GM23338 (cell line): Measurements from ENCODE around the gene NACA2. TPM values are rescaled to one million over a fixed set of nuclear protein-coding genes. Genes with fewer than 3 reads are reported as not detected.

Source experiments
- ATAC-seq: fragments of 200-7000 bp; cut with Tn5 transposase; 3 replicates; pipeline ENCODE4 v1.9.1; 2020
- DNase-seq: peaks from one replicate; pipeline ENCODE4 v3.0.0-alpha.2; 2015; ENCODE audit warnings: low spot score
- H2AFZ ChIP-seq: fragments of 200-600 bp; sonication (generic); 2 replicates; pipeline ENCODE4 v1.8.0; 2016; ENCODE audit warnings: antibody characterized with exemption, mild to moderate bottlenecking, moderate library complexity
- H3F3A ChIP-seq: fragments of 200-600 bp; sonication (generic); replicated peaks from 2 replicates; pipeline ENCODE4 v1.8.0; 2017; ENCODE audit warnings: antibody characterized with exemption, mixed run types, low read depth
- H3K27ac ChIP-seq: fragments of 200-600 bp; sonication (generic); 2 replicates; pipeline ENCODE4 v1.6.1; 2016; ENCODE audit warnings: low read depth
- H3K27me3 ChIP-seq: fragments of 200-600 bp; sonication (generic); 2 replicates; pipeline ENCODE4 v1.8.0; 2016; ENCODE audit warnings: mild to moderate bottlenecking, mixed run types, moderate library complexity; ENCODE audit not compliant: insufficient read depth
- H3K36me3 ChIP-seq: fragments of 200-600 bp; sonication (generic); 2 replicates; pipeline ENCODE4 v1.8.0; 2016; ENCODE audit warnings: mild to moderate bottlenecking; ENCODE audit not compliant: insufficient read depth
- H3K4me1 ChIP-seq: fragments of 200-600 bp; sonication (generic); 2 replicates; pipeline ENCODE4 v1.8.0; 2016; ENCODE audit warnings: mild to moderate bottlenecking, moderate library complexity; ENCODE audit not compliant: insufficient read depth
- H3K4me2 ChIP-seq: fragments of 200-600 bp; sonication (generic); 2 replicates; pipeline ENCODE4 v1.7.1; 2017; ENCODE audit warnings: mixed run types
- H3K4me3 ChIP-seq: fragments of 200-600 bp; sonication (generic); 2 replicates; pipeline ENCODE4 v1.6.1; 2016; ENCODE audit warnings: mixed run types
- H3K79me2 ChIP-seq: fragments of 200-600 bp; sonication (generic); replicated peaks from 2 replicates; pipeline ENCODE4 v1.8.0; 2017; ENCODE audit warnings: mild to moderate bottlenecking; ENCODE audit not compliant: insufficient read depth
- H3K9me2 ChIP-seq: fragments of 200-600 bp; sonication (generic); 2 replicates; pipeline ENCODE4 v1.8.0; 2017; ENCODE audit not compliant: insufficient read depth
- H4K20me1 ChIP-seq: fragments of 200-600 bp; sonication (generic); replicated peaks from 2 replicates; pipeline ENCODE4 v1.8.0; 2017; ENCODE audit warnings: mild to moderate bottlenecking; ENCODE audit not compliant: insufficient read depth
- H3K27ac Mint-ChIP-seq: 2 replicates; pipeline ENCODE4 v1.8.0; 2020; ENCODE audit warnings: inconsistent platforms, mild to moderate bottlenecking, moderate library complexity, mixed read lengths
- H3K27me3 Mint-ChIP-seq: 3 replicates; pipeline ENCODE4 v1.8.0; 2022; ENCODE audit warnings: low read depth, mild to moderate bottlenecking, moderate library complexity, mixed read lengths, inconsistent platforms; ENCODE audit not compliant: insufficient read depth, poor library complexity
- H3K36me3 Mint-ChIP-seq: 3 replicates; pipeline ENCODE4 v1.8.0; 2021; ENCODE audit warnings: low read depth, mild to moderate bottlenecking, inconsistent platforms, moderate library complexity, mixed read lengths
- H3K4me1 Mint-ChIP-seq: 3 replicates; pipeline ENCODE4 v1.8.0; 2020; ENCODE audit warnings: mild to moderate bottlenecking, inconsistent platforms, mixed read lengths
- H3K4me3 Mint-ChIP-seq: 3 replicates; pipeline ENCODE4 v1.8.0; 2021; ENCODE audit warnings: moderate library complexity, mild to moderate bottlenecking, inconsistent platforms, mixed read lengths
- H3K9me3 Mint-ChIP-seq: 3 replicates; pipeline ENCODE4 v1.8.0; 2020; ENCODE audit warnings: moderate library complexity, mild to moderate bottlenecking, inconsistent platforms, mixed read lengths
- CREB1 ChIP-seq: fragments of 250-450 bp; sonication (Bioruptor Pico); IDR thresholded peaks from 2 replicates; pipeline ENCODE4 v1.5.0; 2020; ENCODE audit warnings: low read depth, mild to moderate bottlenecking, moderate library complexity
- EZH2 ChIP-seq: fragments of 200-600 bp; sonication (generic); IDR thresholded peaks from one replicate; pipeline ENCODE4 v1.8.0; 2017; ENCODE audit warnings: antibody characterized with exemption, mild to moderate bottlenecking, low read depth; ENCODE audit not compliant: unreplicated experiment
- EZH2phosphoT487 ChIP-seq: fragments of 200-600 bp; sonication (generic); IDR thresholded peaks from one replicate; pipeline ENCODE4 v1.8.1; 2018; ENCODE audit warnings: antibody characterized with exemption; ENCODE audit not compliant: unreplicated experiment
- JUNB ChIP-seq: IDR thresholded peaks from one replicate; pipeline ENCODE4 v1.6.1; 2016; ENCODE audit warnings: antibody characterized with exemption; ENCODE audit not compliant: unreplicated experiment
- NANOG ChIP-seq: IDR thresholded peaks from 2 replicates; pipeline ENCODE4 v1.6.1; 2016; ENCODE audit warnings: antibody characterized with exemption, borderline replicate concordance
- POLR2AphosphoS5 ChIP-seq: IDR thresholded peaks from 2 replicates; pipeline ENCODE4 v1.6.1; 2016; ENCODE audit warnings: antibody characterized with exemption, low read depth
- STAT1 ChIP-seq: IDR thresholded peaks from one replicate; pipeline ENCODE4 v1.6.1; 2016; ENCODE audit warnings: antibody characterized with exemption; ENCODE audit not compliant: unreplicated experiment
- ZNF114 ChIP-seq: fragments of 250-450 bp; sonication (Bioruptor Pico); IDR thresholded peaks from 2 replicates; pipeline ENCODE4 v1.5.0; 2020; ENCODE audit warnings: mild to moderate bottlenecking, moderate library complexity
- ZNF331 ChIP-seq: fragments of 250-450 bp; sonication (Bioruptor Pico); IDR thresholded peaks from 2 replicates; pipeline ENCODE4 v1.5.0; 2020; ENCODE audit warnings: low read depth, mild to moderate bottlenecking, moderate library complexity
- polyA plus RNA-seq: library from polyadenylated mRNA; unstranded; fragments of >200 nt; fragmentation: Nextera tagmentation; extraction: Ambion mirVana; gene quantifications from 2 replicates; pipeline ENCODE4 v1.2.1, GENCODE V29; 2016
- total RNA-seq: library from RNA; depleted of rRNA; stranded (reverse); fragments of >200 nt; shearing (Covaris generic); gene quantifications from 2 replicates; pipeline ENCODE4 v1.2.3, GENCODE V29; 2014
- TF ChIP-seq, protein P1 (sequence below): fragments of 250-450 bp; sonication (Bioruptor Pico); IDR thresholded peaks from 2 replicates; pipeline ENCODE4 v1.5.0; 2020; ENCODE audit warnings: mild to moderate bottlenecking, moderate library complexity
- TF ChIP-seq, protein P2 (sequence below): IDR thresholded peaks from one replicate; pipeline ENCODE4 v1.6.1; 2018; ENCODE audit warnings: antibody characterized with exemption; ENCODE audit not compliant: unreplicated experiment
- TF ChIP-seq, protein P3 (sequence below), 2 experiments: fragments of 200-600 bp in 1 of 2; sonication (generic) in 1 of 2; conservative IDR thresholded peaks; 2 replicates each; pipeline versions ENCODE4 v1.5.1 to v1.6.1; 2016 to 2017; ENCODE audit warnings: antibody characterized with exemption in 2 of 2, low read depth in 2 of 2, mild to moderate bottlenecking in 2 of 2, moderate library complexity in 1 of 2
- TF ChIP-seq, protein P4 (sequence below): IDR thresholded peaks from 2 replicates; pipeline ENCODE4 v1.6.1; 2016; ENCODE audit warnings: antibody characterized with exemption

Gene NACA2
- total and polyA plus RNA-seq, 2 experiments from 2014 or later: 0.65 TPM; not detected in 1

DNA sequence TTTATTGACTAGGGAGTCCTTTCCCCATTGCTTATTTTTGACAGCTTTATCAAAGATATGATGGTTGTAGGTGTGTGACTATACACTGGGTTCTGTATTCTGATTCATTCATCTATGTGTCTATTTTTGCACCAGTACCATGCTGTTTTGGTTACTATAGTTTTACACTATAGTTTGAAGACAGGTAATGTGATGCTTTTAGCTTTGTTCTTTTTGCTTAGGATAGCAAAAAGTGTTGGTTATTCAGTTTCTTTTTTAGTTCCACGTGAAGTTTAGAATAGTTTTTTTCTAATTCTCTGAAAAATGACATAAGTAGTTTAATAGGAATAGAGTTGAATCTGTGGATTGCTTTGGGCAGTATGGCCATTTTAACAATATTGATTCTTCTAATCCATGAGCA is 50.1 kb downstream of the NACA2 start:
- Histone ChIP-seq H3K9me2 (no peaks in the 10 kb centered on the region), H4K20me1 (no peaks in the 10 kb centered on the region), H3K27me3 (no peaks in the 10 kb centered on the region), H2AFZ (no peak overlapping the region), H3F3A (no peaks in the 10 kb centered on the region), H3K27ac (no peak overlapping the region), H3K4me1 (no peaks in the 10 kb centered on the region), H3K4me2 (no peak overlapping the region), H3K4me3 (no peak overlapping the region), H3K36me3 (no peaks in the 10 kb centered on the region; the same call in 1 of the 2 replicates), H3K79me2 (no peaks in the 10 kb centered on the region)
- H3K4me1 Mint-ChIP-seq: no peaks in the 10 kb centered on the region
- ATAC-seq (no peak), DNase-seq (no peak)
- no peaks in the 10 kb centered on the region for H3K27me3 Mint-ChIP-seq
- H3K4me3 Mint-ChIP-seq: no peak overlapping the region
- H3K9me3 Mint-ChIP-seq: peaks cover 8% of the 10 kb centered on the region; the same call in 2 of the 3 replicates
- 0 out of 3 replicates have a peak, but pooled peaks cover 5% of the 10 kb centered on the region for H3K36me3 Mint-ChIP-seq
- no peak for TF ChIP-seq STAT1
- TF ChIP-seq, protein P1, sequence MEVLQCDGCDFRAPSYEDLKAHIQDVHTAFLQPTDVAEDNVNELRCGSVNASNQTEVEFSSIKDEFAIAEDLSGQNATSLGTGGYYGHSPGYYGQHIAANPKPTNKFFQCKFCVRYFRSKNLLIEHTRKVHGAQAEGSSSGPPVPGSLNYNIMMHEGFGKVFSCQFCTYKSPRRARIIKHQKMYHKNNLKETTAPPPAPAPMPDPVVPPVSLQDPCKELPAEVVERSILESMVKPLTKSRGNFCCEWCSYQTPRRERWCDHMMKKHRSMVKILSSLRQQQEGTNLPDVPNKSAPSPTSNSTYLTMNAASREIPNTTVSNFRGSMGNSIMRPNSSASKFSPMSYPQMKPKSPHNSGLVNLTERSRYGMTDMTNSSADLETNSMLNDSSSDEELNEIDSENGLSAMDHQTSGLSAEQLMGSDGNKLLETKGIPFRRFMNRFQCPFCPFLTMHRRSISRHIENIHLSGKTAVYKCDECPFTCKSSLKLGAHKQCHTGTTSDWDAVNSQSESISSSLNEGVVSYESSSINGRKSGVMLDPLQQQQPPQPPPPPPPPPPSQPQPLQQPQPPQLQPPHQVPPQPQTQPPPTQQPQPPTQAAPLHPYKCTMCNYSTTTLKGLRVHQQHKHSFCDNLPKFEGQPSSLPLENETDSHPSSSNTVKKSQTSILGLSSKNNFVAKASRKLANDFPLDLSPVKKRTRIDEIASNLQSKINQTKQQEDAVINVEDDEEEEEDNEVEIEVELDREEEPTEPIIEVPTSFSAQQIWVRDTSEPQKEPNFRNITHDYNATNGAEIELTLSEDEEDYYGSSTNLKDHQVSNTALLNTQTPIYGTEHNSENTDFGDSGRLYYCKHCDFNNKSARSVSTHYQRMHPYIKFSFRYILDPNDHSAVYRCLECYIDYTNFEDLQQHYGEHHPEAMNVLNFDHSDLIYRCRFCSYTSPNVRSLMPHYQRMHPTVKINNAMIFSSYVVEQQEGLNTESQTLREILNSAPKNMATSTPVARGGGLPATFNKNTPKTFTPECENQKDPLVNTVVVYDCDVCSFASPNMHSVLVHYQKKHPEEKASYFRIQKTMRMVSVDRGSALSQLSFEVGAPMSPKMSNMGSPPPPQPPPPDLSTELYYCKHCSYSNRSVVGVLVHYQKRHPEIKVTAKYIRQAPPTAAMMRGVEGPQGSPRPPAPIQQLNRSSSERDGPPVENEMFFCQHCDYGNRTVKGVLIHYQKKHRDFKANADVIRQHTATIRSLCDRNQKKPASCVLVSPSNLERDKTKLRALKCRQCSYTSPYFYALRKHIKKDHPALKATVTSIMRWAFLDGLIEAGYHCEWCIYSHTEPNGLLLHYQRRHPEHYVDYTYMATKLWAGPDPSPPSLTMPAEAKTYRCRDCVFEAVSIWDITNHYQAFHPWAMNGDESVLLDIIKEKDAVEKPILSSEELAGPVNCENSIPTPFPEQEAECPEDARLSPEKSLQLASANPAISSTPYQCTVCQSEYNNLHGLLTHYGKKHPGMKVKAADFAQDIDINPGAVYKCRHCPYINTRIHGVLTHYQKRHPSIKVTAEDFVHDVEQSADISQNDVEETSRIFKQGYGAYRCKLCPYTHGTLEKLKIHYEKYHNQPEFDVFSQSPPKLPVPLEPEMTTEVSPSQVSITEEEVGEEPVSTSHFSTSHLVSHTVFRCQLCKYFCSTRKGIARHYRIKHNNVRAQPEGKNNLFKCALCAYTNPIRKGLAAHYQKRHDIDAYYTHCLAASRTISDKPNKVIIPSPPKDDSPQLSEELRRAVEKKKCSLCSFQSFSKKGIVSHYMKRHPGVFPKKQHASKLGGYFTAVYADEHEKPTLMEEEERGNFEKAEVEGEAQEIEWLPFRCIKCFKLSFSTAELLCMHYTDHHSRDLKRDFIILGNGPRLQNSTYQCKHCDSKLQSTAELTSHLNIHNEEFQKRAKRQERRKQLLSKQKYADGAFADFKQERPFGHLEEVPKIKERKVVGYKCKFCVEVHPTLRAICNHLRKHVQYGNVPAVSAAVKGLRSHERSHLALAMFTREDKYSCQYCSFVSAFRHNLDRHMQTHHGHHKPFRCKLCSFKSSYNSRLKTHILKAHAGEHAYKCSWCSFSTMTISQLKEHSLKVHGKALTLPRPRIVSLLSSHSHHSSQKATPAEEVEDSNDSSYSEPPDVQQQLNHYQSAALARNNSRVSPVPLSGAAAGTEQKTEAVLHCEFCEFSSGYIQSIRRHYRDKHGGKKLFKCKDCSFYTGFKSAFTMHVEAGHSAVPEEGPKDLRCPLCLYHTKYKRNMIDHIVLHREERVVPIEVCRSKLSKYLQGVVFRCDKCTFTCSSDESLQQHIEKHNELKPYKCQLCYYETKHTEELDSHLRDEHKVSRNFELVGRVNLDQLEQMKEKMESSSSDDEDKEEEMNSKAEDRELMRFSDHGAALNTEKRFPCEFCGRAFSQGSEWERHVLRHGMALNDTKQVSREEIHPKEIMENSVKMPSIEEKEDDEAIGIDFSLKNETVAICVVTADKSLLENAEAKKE (CRISPR knock-in tag): no peak
- no peak for TF ChIP-seq CREB1 (CRISPR knock-in tag)
- TF ChIP-seq, protein P2, sequence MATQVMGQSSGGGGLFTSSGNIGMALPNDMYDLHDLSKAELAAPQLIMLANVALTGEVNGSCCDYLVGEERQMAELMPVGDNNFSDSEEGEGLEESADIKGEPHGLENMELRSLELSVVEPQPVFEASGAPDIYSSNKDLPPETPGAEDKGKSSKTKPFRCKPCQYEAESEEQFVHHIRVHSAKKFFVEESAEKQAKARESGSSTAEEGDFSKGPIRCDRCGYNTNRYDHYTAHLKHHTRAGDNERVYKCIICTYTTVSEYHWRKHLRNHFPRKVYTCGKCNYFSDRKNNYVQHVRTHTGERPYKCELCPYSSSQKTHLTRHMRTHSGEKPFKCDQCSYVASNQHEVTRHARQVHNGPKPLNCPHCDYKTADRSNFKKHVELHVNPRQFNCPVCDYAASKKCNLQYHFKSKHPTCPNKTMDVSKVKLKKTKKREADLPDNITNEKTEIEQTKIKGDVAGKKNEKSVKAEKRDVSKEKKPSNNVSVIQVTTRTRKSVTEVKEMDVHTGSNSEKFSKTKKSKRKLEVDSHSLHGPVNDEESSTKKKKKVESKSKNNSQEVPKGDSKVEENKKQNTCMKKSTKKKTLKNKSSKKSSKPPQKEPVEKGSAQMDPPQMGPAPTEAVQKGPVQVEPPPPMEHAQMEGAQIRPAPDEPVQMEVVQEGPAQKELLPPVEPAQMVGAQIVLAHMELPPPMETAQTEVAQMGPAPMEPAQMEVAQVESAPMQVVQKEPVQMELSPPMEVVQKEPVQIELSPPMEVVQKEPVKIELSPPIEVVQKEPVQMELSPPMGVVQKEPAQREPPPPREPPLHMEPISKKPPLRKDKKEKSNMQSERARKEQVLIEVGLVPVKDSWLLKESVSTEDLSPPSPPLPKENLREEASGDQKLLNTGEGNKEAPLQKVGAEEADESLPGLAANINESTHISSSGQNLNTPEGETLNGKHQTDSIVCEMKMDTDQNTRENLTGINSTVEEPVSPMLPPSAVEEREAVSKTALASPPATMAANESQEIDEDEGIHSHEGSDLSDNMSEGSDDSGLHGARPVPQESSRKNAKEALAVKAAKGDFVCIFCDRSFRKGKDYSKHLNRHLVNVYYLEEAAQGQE: no peak
- no peak for TF ChIP-seq ZNF114
- no peak for TF ChIP-seq JUNB
- TF ChIP-seq ZNF331 (CRISPR knock-in tag): no peak
- no peak for TF ChIP-seq NANOG
- no peak for TF ChIP-seq EZH2
- TF ChIP-seq, protein P3, sequence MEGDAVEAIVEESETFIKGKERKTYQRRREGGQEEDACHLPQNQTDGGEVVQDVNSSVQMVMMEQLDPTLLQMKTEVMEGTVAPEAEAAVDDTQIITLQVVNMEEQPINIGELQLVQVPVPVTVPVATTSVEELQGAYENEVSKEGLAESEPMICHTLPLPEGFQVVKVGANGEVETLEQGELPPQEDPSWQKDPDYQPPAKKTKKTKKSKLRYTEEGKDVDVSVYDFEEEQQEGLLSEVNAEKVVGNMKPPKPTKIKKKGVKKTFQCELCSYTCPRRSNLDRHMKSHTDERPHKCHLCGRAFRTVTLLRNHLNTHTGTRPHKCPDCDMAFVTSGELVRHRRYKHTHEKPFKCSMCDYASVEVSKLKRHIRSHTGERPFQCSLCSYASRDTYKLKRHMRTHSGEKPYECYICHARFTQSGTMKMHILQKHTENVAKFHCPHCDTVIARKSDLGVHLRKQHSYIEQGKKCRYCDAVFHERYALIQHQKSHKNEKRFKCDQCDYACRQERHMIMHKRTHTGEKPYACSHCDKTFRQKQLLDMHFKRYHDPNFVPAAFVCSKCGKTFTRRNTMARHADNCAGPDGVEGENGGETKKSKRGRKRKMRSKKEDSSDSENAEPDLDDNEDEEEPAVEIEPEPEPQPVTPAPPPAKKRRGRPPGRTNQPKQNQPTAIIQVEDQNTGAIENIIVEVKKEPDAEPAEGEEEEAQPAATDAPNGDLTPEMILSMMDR (conservative IDR thresholded peaks at IDR 0.05; ENCODE audit: low read depth in 2 of 2): no peak
- TF ChIP-seq EZH2phosphoT487: no peak
- no peak for TF ChIP-seq POLR2AphosphoS5
- TF ChIP-seq, protein P4, sequence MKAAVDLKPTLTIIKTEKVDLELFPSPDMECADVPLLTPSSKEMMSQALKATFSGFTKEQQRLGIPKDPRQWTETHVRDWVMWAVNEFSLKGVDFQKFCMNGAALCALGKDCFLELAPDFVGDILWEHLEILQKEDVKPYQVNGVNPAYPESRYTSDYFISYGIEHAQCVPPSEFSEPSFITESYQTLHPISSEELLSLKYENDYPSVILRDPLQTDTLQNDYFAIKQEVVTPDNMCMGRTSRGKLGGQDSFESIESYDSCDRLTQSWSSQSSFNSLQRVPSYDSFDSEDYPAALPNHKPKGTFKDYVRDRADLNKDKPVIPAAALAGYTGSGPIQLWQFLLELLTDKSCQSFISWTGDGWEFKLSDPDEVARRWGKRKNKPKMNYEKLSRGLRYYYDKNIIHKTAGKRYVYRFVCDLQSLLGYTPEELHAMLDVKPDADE: no peak
- H3K27ac Mint-ChIP-seq: no peak overlapping the region
